Fibroblast of upper back skin (primary cell): ENCODE data around the gene BMF.

Experiments
- DNase-seq: peaks from one replicate; pipeline ENCODE4 v3.0.0-alpha.2; 2013

BMF gene

GRCh38 chr15:40100947-40101905 is 7.5 kb downstream of the BMF start:
- no peak for DNase-seq

GRCh38 chr15:40100123-40100946 is 8.3 kb downstream of the BMF start:
- no peak for DNase-seq

GRCh38 chr15:40098489-40099261 is 10.0 kb downstream of the BMF start:
- DNase-seq = peak; percentile 95

- no peak for DNase-seq
Measured at GRCh38 chr15:40097968-40098476, 10.7 kb downstream of the BMF start.

- DNase-seq = no peak
Measured at GRCh38 chr15:40097096-40097967, 11.3 kb downstream of the BMF start.

GRCh38 chr15:40096094-40096891 is 12.4 kb downstream of the BMF start:
- no peak for DNase-seq

- no peak for DNase-seq
Measured at GRCh38 chr15:40095371-40096093, 13.1 kb downstream of the BMF start.

GRCh38 chr15:40094156-40094555 is 14.5 kb downstream of the BMF start:
- no peak for DNase-seq

- no peak for DNase-seq
Measured at GRCh38 chr15:40092979-40093869, 15.5 kb downstream of the BMF start.

- peak; percentile 96 for DNase-seq
Measured at GRCh38 chr15:40092256-40092978, 16.3 kb downstream of the BMF start.

- DNase-seq = peak; percentile 77
Measured at GRCh38 chr15:40091861-40092255, 16.8 kb downstream of the BMF start.

GRCh38 chr15:40090774-40091455 is 17.8 kb downstream of the BMF start:
- no peak for DNase-seq

- DNase-seq = peak; percentile 80
Measured at GRCh38 chr15:40088929-40089755, 19.5 kb downstream of the BMF start.

- no peak for DNase-seq
Measured at GRCh38 chr15:40087991-40088928, 20.4 kb downstream of the BMF start.

- no peak for DNase-seq
Measured at GRCh38 chr15:40087068-40087810, 21.4 kb downstream of the BMF start.
